Measurements from ENCODE around the gene CLSTN2.

The CLSTN2 gene

DNA sequence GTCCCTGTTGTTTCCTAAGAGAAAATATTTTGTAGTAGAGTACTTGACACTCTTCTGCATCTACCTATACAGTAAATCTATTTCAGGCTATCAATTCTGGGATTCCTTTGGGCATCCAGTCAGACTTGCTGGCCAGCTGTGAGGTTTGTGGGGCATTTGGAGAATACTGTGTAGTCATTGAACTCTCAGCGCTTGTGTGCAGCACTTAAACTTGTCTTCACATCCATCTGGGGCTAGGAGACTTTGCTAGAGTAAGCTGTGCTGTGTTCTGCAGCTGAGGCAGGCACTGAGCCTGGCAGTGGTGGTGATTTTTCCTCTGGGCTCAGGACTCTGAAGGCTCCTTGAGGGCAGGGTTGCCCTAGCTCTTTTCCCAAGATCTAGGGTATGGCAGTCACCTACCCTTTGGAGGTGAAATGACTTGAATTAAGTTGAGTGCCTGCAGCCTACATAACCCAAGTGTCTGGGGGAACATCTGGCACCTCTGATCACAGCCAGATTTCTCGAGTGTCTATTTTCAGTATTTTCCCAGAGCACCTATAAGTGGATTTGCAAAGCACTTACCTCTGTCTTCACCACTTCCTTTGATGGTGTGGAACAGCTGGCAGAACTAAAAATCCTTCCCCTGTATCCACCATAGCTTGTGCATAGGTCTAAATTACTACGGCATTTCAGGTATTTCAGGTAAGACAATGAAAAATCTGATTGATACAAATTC lies 19.3 kb downstream of the CLSTN2 start:
- no peaks in the 10 kb centered on the region for H3K27me3 Mint-ChIP-seq (ENCODE audit: low read depth)
- no peaks in the 10 kb centered on the region for H3K9me3 Mint-ChIP-seq
- H3K36me3 Mint-ChIP-seq (ENCODE audit: low read depth), result no peaks in the 10 kb centered on the region
- no peaks in the 10 kb centered on the region for H3K4me1 Mint-ChIP-seq (ENCODE audit: low read depth)
- no peak for DNase-seq (ENCODE audit: low spot score)
- no peak overlapping the region for H3K4me3 Mint-ChIP-seq
- H3K27ac Mint-ChIP-seq, result no peak overlapping the region

- no peak overlapping the region for H3K27ac Mint-ChIP-seq
- no peaks in the 10 kb centered on the region for H3K36me3 Mint-ChIP-seq (ENCODE audit: low read depth)
- H3K4me1 Mint-ChIP-seq (ENCODE audit: low read depth), result no peaks in the 10 kb centered on the region
- no peak overlapping the region for H3K4me3 Mint-ChIP-seq
- H3K9me3 Mint-ChIP-seq, result no peaks in the 10 kb centered on the region
- DNase-seq (ENCODE audit: low spot score), result no peak
- no peaks in the 10 kb centered on the region for H3K27me3 Mint-ChIP-seq (ENCODE audit: low read depth)
Measured at GRCh38 chr3:139957844-139958243, 22.9 kb downstream of the CLSTN2 start.

DNA sequence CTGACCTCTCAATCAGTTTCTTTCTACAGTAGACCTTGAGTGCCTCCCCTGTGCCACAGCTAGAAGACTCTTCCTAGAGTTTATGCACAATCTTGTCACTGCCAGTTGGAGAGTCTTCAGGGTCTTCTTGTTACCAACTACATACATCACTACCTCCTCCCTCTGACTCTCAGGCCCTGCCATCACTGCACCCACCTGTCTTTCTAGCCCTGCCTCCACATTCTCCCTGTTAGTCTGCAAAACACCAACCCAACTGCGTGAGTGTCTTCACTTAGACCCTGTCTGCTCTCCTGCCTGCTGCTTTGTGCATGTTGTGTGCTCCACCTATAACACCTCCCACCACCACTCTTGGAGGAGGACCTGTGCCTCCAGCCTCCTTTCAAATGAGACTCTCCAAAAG lies 34.4 kb downstream of the CLSTN2 start:
- no peaks in the 10 kb centered on the region for H3K27me3 Mint-ChIP-seq (ENCODE audit: low read depth)
- H3K9me3 Mint-ChIP-seq, result no peaks in the 10 kb centered on the region
- no peaks in the 10 kb centered on the region for H3K4me1 Mint-ChIP-seq (ENCODE audit: low read depth)
- no peaks in the 10 kb centered on the region for H3K36me3 Mint-ChIP-seq (ENCODE audit: low read depth)
- no peak for DNase-seq (ENCODE audit: low spot score)
- H3K4me3 Mint-ChIP-seq, result no peak overlapping the region
- H3K27ac Mint-ChIP-seq, result no peak overlapping the region

DNA sequence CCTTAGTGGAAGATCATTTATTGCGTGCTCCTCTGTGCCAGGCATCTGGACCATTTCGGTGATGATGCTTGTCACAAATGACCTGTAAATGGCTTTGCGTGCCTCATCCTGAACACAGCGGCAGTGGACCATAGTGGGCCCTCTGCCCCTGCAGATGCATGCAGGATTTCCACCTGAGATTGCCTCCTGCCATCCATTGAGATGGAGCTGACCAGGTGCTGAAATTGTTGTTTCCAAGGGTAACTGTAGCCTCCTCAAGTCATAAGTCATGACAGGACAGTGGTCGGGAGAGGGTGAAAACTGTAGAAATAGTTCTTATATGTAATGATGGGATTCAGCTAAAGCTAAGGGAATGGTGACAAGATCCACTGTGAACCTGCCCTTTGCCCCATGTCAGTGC lies 35.5 kb downstream of the CLSTN2 start:
- no peaks in the 10 kb centered on the region for H3K9me3 Mint-ChIP-seq
- no peak overlapping the region for H3K4me3 Mint-ChIP-seq
- no peaks in the 10 kb centered on the region for H3K27me3 Mint-ChIP-seq (ENCODE audit: low read depth)
- H3K36me3 Mint-ChIP-seq (ENCODE audit: low read depth), result no peaks in the 10 kb centered on the region
- no peak overlapping the region for H3K27ac Mint-ChIP-seq
- no peak for DNase-seq (ENCODE audit: low spot score)
- H3K4me1 Mint-ChIP-seq (ENCODE audit: low read depth), result no peaks in the 10 kb centered on the region

DNA sequence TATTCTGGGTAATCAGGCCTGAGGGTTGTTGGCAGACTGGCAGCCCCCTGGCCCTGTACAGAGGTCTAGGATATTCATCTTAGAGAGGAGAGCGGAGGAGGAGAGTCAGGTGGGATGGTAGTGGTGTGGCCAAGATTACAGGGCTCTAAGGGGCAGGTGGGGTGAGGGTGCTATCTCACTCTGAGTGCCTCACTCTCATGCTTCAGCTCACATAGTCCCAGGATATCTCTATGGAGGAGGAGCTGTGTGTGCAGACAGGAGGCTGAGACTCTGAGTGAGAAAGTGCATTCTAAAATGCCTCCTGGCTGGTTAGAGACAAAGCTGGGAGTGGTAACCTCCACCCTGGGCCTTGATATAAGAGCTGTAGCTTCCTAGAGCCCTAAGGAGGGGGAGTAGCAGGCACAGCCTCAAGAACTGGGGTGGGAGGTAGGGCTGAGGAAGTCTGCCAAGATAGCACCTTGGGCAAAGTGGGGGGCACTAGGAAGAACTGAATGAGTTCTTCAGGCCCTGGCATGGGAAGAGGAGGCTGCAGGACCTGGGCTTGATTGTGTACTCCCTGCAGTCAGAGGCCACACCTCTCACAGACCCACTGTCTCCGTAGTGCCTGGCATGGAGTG lies 39.9 kb downstream of the CLSTN2 start:
- H3K4me1 Mint-ChIP-seq (ENCODE audit: low read depth), result no peaks in the 10 kb centered on the region
- H3K4me3 Mint-ChIP-seq, result no peak overlapping the region
- H3K27me3 Mint-ChIP-seq (ENCODE audit: low read depth), result no peaks in the 10 kb centered on the region
- no peaks in the 10 kb centered on the region for H3K36me3 Mint-ChIP-seq (ENCODE audit: low read depth)
- DNase-seq (ENCODE audit: low spot score), result no peak
- no peaks in the 10 kb centered on the region for H3K9me3 Mint-ChIP-seq
- H3K27ac Mint-ChIP-seq, result no peak overlapping the region

DNA sequence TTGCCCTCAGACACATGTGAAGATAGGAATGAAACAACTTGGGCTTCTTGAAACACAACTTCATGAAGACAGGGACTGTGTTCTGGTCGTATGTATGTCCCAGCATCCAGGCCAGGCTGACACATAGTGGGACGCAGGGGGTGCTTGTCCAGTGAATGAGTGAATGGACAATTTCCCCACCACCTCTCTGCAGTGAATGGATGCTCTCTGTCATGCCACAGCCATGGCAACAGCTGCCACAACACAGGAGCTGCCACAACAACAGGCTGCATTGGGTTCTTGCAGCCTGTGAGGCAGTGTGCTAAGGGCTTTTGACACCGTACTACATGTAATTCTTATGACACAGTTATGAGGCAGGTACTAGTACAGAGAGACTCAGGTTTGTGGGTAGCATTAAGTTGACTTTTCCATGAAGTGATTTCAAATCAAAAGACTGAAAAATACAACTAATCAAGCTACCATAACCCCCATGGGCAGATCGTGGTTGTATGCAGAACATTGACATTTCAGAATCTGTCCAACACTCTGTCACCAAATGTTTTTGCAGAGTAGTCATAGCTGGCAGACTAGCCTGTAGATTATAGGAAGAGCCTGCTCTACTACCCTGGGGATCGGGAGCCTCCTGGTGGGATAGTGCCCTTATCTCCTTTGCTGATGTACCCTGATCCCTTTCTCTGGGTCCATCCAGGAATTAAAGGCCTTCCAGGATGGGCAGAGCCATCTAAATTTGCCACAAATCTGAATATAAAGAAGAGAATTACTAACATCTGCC lies 40.8 kb downstream of the CLSTN2 start:
- no peak overlapping the region for H3K27ac Mint-ChIP-seq
- H3K27me3 Mint-ChIP-seq (ENCODE audit: low read depth), result no peaks in the 10 kb centered on the region
- H3K36me3 Mint-ChIP-seq (ENCODE audit: low read depth), result no peaks in the 10 kb centered on the region
- H3K4me1 Mint-ChIP-seq (ENCODE audit: low read depth), result no peaks in the 10 kb centered on the region
- no peaks in the 10 kb centered on the region for H3K9me3 Mint-ChIP-seq
- DNase-seq (ENCODE audit: low spot score), result no peak
- no peak overlapping the region for H3K4me3 Mint-ChIP-seq

DNA sequence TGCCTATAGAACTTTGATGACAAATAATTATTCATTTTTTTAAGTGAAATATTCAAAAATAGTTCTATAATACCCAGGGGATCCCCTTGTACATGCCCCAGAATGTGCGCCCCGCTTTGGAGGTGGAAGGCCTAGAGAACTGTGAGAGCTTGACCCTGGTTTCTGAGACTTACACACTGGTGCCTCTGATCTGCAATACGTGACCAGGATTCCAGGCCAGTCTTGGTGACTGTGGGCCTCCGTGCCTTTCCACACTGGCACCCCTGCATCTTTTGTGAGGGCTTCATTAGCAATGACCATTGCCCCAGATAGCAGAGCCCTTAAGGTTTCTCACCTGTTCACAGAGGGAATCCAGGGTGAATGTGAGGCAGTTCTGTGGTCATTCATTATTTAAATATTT lies 44.0 kb downstream of the CLSTN2 start:
- Mint-ChIP-seq H3K4me1 (ENCODE audit: low read depth) (no peaks in the 10 kb centered on the region), H3K4me3 (no peak overlapping the region), H3K36me3 (ENCODE audit: low read depth) (no peaks in the 10 kb centered on the region), H3K27me3 (ENCODE audit: low read depth) (no peaks in the 10 kb centered on the region), H3K9me3 (no peaks in the 10 kb centered on the region), H3K27ac (no peak overlapping the region)
- DNase-seq (ENCODE audit: low spot score), result no peak

GRCh38 chr3:139979991-139980390 lies 45.0 kb downstream of the CLSTN2 start:
- Mint-ChIP-seq H3K27me3 (ENCODE audit: low read depth) (no peaks in the 10 kb centered on the region), H3K27ac (no peak overlapping the region), H3K9me3 (no peaks in the 10 kb centered on the region), H3K4me3 (no peak overlapping the region), H3K36me3 (ENCODE audit: low read depth) (no peaks in the 10 kb centered on the region), H3K4me1 (ENCODE audit: low read depth) (no peaks in the 10 kb centered on the region)
- DNase-seq (ENCODE audit: low spot score), result no peak

DNA sequence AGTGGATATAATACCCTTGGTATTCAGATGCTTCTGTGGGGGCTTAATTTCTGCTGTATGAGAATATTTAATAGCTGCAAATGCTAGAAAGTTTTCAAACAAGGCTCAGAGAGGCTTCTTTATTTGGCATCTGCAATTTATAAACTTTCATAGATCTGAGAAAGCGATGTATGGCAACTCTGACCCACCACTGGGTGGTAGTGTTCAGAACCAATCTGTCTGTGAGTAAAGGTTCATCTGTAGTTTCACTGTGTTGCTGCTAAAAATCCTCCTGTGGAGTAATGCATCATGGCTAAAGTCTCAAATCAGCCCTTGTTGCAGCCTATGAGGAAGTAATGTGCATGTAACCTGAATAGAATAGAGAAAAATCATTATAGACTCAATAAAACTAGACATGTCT lies 47.4 kb downstream of the CLSTN2 start:
- no peak overlapping the region for H3K27ac Mint-ChIP-seq
- no peaks in the 10 kb centered on the region for H3K27me3 Mint-ChIP-seq (ENCODE audit: low read depth)
- DNase-seq (ENCODE audit: low spot score), result no peak
- H3K36me3 Mint-ChIP-seq (ENCODE audit: low read depth), result no peaks in the 10 kb centered on the region
- H3K9me3 Mint-ChIP-seq, result no peaks in the 10 kb centered on the region
- no peak overlapping the region for H3K4me3 Mint-ChIP-seq
- no peaks in the 10 kb centered on the region for H3K4me1 Mint-ChIP-seq (ENCODE audit: low read depth)

- H3K36me3 Mint-ChIP-seq (ENCODE audit: low read depth), result no peaks in the 10 kb centered on the region
- no peak overlapping the region for H3K27ac Mint-ChIP-seq
- H3K4me1 Mint-ChIP-seq (ENCODE audit: low read depth), result no peaks in the 10 kb centered on the region
- no peak for DNase-seq (ENCODE audit: low spot score)
- no peaks in the 10 kb centered on the region for H3K27me3 Mint-ChIP-seq (ENCODE audit: low read depth)
- no peaks in the 10 kb centered on the region for H3K9me3 Mint-ChIP-seq
- H3K4me3 Mint-ChIP-seq, result no peak overlapping the region
Measured at GRCh38 chr3:139985576-139985975, 50.6 kb downstream of the CLSTN2 start.

DNA sequence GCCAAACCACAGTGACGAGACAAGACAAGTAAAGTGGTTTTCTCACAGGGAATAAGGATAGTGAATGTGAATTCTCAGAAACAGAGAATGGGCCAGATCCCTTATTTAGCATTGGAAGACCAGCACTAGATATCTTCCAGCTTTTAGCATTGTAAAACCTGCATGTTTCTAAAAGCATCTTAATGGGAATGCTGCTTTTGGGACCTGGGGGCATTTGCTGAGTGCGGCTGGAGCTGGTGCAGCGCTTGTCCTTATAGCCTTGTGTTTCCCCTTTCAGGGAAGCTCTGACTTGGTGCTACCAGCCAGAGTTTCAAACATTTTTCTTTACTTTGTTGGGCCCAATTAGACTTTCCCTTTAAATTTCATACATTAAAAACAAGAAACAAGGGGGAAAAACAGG lies 52.9 kb downstream of the CLSTN2 start:
- Mint-ChIP-seq H3K27ac (no peak overlapping the region), H3K36me3 (ENCODE audit: low read depth) (no peaks in the 10 kb centered on the region), H3K9me3 (no peaks in the 10 kb centered on the region), H3K27me3 (ENCODE audit: low read depth) (no peaks in the 10 kb centered on the region), H3K4me3 (no peak overlapping the region), H3K4me1 (ENCODE audit: low read depth) (no peaks in the 10 kb centered on the region)
- no peak for DNase-seq (ENCODE audit: low spot score)

DNA sequence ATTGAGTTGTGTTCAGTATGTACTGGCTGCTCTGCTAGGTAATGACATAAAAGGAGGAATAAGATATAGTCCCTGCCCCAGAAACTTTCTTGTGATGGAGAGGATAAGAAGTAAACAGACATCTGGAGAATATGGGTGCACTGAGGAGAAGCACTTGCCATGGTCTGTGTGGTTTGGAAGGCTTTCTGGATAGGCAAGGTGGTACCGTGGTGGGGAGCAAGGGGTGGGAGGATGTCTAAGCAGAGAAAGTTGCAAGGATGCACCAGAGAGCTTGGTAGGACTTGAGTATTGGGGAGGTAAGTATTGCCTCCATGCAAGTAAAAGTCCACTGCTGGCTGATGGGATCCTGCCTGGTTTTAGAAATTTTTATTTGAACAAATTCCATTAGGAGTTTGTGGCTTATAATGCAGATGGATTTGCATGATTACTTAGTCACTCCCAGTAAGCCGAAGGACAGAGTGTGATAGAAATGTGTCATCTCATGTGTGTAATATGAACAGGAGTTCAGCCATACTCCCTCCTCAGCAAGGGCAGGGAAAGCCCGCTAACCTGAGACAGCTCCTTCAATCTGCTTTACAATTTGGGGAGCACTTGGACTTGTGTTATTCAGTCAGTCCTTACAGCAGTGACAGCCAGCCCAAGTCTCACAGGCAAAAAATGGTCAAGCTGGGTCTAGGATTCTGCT lies 53.6 kb downstream of the CLSTN2 start:
- DNase-seq (ENCODE audit: low spot score), result no peak
- H3K4me3 Mint-ChIP-seq, result no peak overlapping the region
- H3K9me3 Mint-ChIP-seq, result no peaks in the 10 kb centered on the region
- H3K27ac Mint-ChIP-seq, result no peak overlapping the region
- H3K4me1 Mint-ChIP-seq (ENCODE audit: low read depth), result no peaks in the 10 kb centered on the region
- no peaks in the 10 kb centered on the region for H3K27me3 Mint-ChIP-seq (ENCODE audit: low read depth)
- no peaks in the 10 kb centered on the region for H3K36me3 Mint-ChIP-seq (ENCODE audit: low read depth)

GRCh38 chr3:139994891-139995290 lies 59.9 kb downstream of the CLSTN2 start:
- Mint-ChIP-seq H3K27me3 (ENCODE audit: low read depth) (no peaks in the 10 kb centered on the region), H3K27ac (no peak overlapping the region), H3K9me3 (no peaks in the 10 kb centered on the region), H3K36me3 (ENCODE audit: low read depth) (no peaks in the 10 kb centered on the region), H3K4me1 (ENCODE audit: low read depth) (no peaks in the 10 kb centered on the region), H3K4me3 (no peak overlapping the region)
- DNase-seq (ENCODE audit: low spot score), result no peak

DNA sequence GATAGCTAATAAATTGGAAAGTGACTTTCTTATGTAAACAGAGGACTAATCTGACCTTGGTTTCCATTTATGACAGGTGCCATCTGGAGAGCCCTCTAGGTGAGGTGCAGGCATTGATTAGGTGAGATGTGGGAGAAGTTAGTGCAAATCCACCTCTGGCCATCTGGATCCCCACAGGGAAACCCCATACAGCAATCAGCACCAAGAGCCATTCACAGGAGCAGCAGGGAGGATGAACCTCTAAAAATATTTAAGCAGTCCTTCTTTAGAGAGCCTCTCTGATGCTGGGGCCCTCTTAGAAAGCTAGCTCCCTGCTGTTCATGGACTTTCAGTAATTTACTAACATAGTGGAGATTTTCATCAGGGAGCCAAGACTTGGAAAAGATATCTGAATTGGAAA lies 69.3 kb downstream of the CLSTN2 start:
- Mint-ChIP-seq H3K36me3 (ENCODE audit: low read depth) (no peaks in the 10 kb centered on the region), H3K9me3 (no peaks in the 10 kb centered on the region), H3K27ac (no peak overlapping the region), H3K4me3 (no peak overlapping the region), H3K4me1 (ENCODE audit: low read depth) (no peaks in the 10 kb centered on the region), H3K27me3 (ENCODE audit: low read depth) (no peaks in the 10 kb centered on the region)
- no peak for DNase-seq (ENCODE audit: low spot score)
